Neuron (in vitro differentiated cells): Measurements from ENCODE around the gene RAD21L1.

ENCODE experiments used
- H2AFZ ChIP-seq: one replicate; pipeline ENCODE4 v1.6.1; 2013; ENCODE audit warnings: low read depth, mild to moderate bottlenecking, inconsistent platforms, low read length, moderate library complexity
- H3K27me3 ChIP-seq: one replicate; pipeline ENCODE4 v1.6.1; 2013; ENCODE audit warnings: low read length; ENCODE audit not compliant: insufficient read depth
- H3K36me3 ChIP-seq: one replicate; pipeline ENCODE4 v1.6.1; 2013; ENCODE audit warnings: low read length; ENCODE audit not compliant: insufficient read depth
- H3K4me1 ChIP-seq: one replicate; pipeline ENCODE4 v1.6.1; 2013; ENCODE audit warnings: low read length; ENCODE audit not compliant: insufficient read depth
- H3K4me3 ChIP-seq: 2 replicates; pipeline ENCODE4 v1.5.1; 2013; ENCODE audit warnings: mild to moderate bottlenecking, low read length, moderate library complexity
- H3K9me3 ChIP-seq: one replicate; pipeline ENCODE4 v1.6.1; 2013; ENCODE audit warnings: low read length

The RAD21L1 gene

GRCh38 chr20:1225783-1226654, at the start of gene RAD21L1:
TSS of gene RAD21L1 (plus strand) at chr20:1226044. CDS start at chr20:1228454, 2,410 bp downstream.
- no peaks in the 10 kb centered on the region for H3K4me1 ChIP-seq
- H2AFZ ChIP-seq = peak within 1 kb of the TSS; percentile 90
- H3K36me3 ChIP-seq = no peaks in the 10 kb centered on the region
- H3K27me3 ChIP-seq = peaks cover 25% of the 10 kb centered on the region
- H3K9me3 ChIP-seq = no peaks in the 10 kb centered on the region
- peak within 1 kb of the TSS; percentile 42 for H3K4me3 ChIP-seq

- no peaks in the 10 kb centered on the region for H3K27me3 ChIP-seq
- H3K9me3 ChIP-seq = no peaks in the 10 kb centered on the region
- no peak overlapping the region for H3K4me3 ChIP-seq
- no peaks in the 10 kb centered on the region for H3K4me1 ChIP-seq
- no peak overlapping the region for H2AFZ ChIP-seq
- peaks cover 13% of the 10 kb centered on the region for H3K36me3 ChIP-seq
Observed at GRCh38 chr20:1177680-1178079, 48.2 kb upstream of the RAD21L1 start.

- Histone ChIP-seq H3K9me3 (no peaks in the 10 kb centered on the region), H3K27me3 (no peaks in the 10 kb centered on the region)
Observed at GRCh38 chr20:1178103-1178502, 47.7 kb upstream of the RAD21L1 start.

GRCh38 chr20:1178623-1179022, 47.2 kb upstream of the RAD21L1 start:
- H3K27me3 ChIP-seq = no peaks in the 10 kb centered on the region
- no peak overlapping the region for H3K4me3 ChIP-seq
- H3K4me1 ChIP-seq = no peaks in the 10 kb centered on the region
- H3K36me3 ChIP-seq = peaks cover 10% of the 10 kb centered on the region
- H2AFZ ChIP-seq = no peak overlapping the region
- H3K9me3 ChIP-seq = no peaks in the 10 kb centered on the region

More at GRCh38 chr20:1178103-1178502, 47.7 kb upstream of the RAD21L1 start:
- no peak overlapping the region for H2AFZ ChIP-seq
- no peaks in the 10 kb centered on the region for H3K4me1 ChIP-seq
- no peak overlapping the region for H3K4me3 ChIP-seq
- peaks cover 11% of the 10 kb centered on the region for H3K36me3 ChIP-seq

- H3K36me3 ChIP-seq = peaks cover 5% of the 10 kb centered on the region
- H3K4me1 ChIP-seq = peaks cover 5% of the 10 kb centered on the region
- H3K9me3 ChIP-seq = no peaks in the 10 kb centered on the region
- H3K4me3 ChIP-seq = no peak overlapping the region
- no peaks in the 10 kb centered on the region for H3K27me3 ChIP-seq
- H2AFZ ChIP-seq = no peak overlapping the region
Observed at GRCh38 chr20:1180949-1181348, 44.9 kb upstream of the RAD21L1 start.

- Histone ChIP-seq H3K36me3 (no peaks in the 10 kb centered on the region), H3K9me3 (no peaks in the 10 kb centered on the region), H3K27me3 (no peaks in the 10 kb centered on the region), H3K4me3 (no peak overlapping the region), H3K4me1 (peaks cover 5% of the 10 kb centered on the region), H2AFZ (no peak overlapping the region)
Observed at GRCh38 chr20:1182106-1182505, 43.7 kb upstream of the RAD21L1 start.

DNA sequence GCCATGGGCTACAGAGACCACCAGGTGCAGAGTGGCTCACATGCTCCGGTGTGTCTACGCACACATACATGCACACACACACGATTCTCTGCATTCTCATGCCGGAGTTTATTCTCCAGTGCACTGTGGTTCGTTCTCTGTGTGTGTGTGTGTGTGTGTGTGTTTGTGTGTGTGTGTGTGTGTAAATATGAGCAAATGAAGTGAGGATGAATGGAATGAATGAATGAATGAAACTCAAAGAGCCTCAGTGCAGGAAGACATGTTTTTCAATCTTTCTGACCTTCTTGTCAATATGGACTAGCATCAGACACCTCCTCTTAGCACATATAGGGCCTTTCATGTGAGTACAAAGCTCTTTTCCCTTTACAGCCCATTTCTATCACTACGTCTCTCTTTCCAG, 42.7 kb upstream of the RAD21L1 start:
- Histone ChIP-seq H3K9me3 (peaks cover under 1% of the 10 kb centered on the region), H2AFZ (no peak overlapping the region), H3K4me3 (no peak overlapping the region), H3K27me3 (no peaks in the 10 kb centered on the region), H3K4me1 (peaks cover 12% of the 10 kb centered on the region), H3K36me3 (no peaks in the 10 kb centered on the region)

GRCh38 chr20:1184260-1184637, 41.6 kb upstream of the RAD21L1 start:
- H3K36me3 ChIP-seq = no peaks in the 10 kb centered on the region
- H3K4me3 ChIP-seq = peak overlapping the region; percentile 49
- peaks cover 15% of the 10 kb centered on the region for H3K4me1 ChIP-seq
- H2AFZ ChIP-seq = no peak overlapping the region
- H3K27me3 ChIP-seq = no peaks in the 10 kb centered on the region
- H3K9me3 ChIP-seq = peaks cover 3% of the 10 kb centered on the region

GRCh38 chr20:1184638-1185315, 41.1 kb upstream of the RAD21L1 start, which contains the start of gene TMEM74B:
TSS of gene TMEM74B (minus strand) at chr20:1184981. CDS start at chr20:1183801, 1,180 bp downstream.
- Histone ChIP-seq H3K4me3 (peak within 1 kb of the TSS; percentile 49), H3K9me3 (peaks cover 3% of the 10 kb centered on the region), H3K4me1 (peaks cover 15% of the 10 kb centered on the region), H3K27me3 (no peaks in the 10 kb centered on the region), H3K36me3 (no peaks in the 10 kb centered on the region), H2AFZ (peak within 1 kb of the TSS; percentile 59)

GRCh38 chr20:1185316-1185741, 40.5 kb upstream of the RAD21L1 start:
- Histone ChIP-seq H2AFZ (peak overlapping the region; percentile 59), H3K27me3 (no peaks in the 10 kb centered on the region), H3K4me3 (peak overlapping the region; percentile 49)

DNA sequence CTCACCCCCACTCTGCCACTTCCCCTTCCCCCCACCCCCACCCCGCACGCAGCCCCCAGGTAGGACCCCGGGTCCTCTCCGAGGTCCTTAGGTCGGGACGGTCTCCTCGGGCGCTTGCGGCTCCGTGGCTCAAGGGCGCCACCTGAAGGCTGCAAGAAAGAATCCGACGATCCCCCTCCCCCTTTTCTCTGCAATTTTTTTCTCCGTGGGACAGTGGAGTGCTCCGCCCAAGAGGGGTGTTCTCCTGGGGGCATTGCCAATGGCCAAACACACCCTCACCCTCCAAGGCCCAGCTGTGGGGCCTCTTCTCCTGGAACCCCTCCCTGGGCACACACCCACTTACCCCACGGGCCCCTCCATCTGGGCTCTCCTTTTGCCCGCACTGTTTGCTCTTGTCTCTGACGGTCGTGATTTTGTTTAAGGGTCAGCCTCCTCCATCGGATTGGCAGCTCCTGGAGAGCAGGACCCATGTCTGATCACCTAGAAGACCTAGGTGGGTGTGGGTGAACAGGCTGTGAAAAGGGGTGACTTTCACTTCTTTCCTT, 40.0 kb upstream of the RAD21L1 start:
- H3K9me3 ChIP-seq = peaks cover 3% of the 10 kb centered on the region
- no peak overlapping the region for H2AFZ ChIP-seq
- H3K27me3 ChIP-seq = no peaks in the 10 kb centered on the region
- peaks cover 15% of the 10 kb centered on the region for H3K4me1 ChIP-seq
- peak overlapping the region; percentile 49 for H3K4me3 ChIP-seq
- H3K36me3 ChIP-seq = no peaks in the 10 kb centered on the region

More at GRCh38 chr20:1185316-1185741, 40.5 kb upstream of the RAD21L1 start:
- peaks cover 3% of the 10 kb centered on the region for H3K9me3 ChIP-seq
- H3K4me1 ChIP-seq = peaks cover 15% of the 10 kb centered on the region
- no peaks in the 10 kb centered on the region for H3K36me3 ChIP-seq

- Histone ChIP-seq H3K27me3 (no peaks in the 10 kb centered on the region), H3K9me3 (peaks cover 3% of the 10 kb centered on the region), H3K4me3 (no peak overlapping the region), H2AFZ (no peak overlapping the region), H3K4me1 (peaks cover 15% of the 10 kb centered on the region), H3K36me3 (no peaks in the 10 kb centered on the region)
Observed at GRCh38 chr20:1186367-1186991, 39.4 kb upstream of the RAD21L1 start.
